Measurements from ENCODE around the gene ADD3. TPM values are rescaled to one million over a fixed set of nuclear protein-coding genes. Genes with fewer than 3 reads are reported as not detected.

ADD3 gene
- total RNA-seq, 2 donors from 2014 or later, result 158 to 377 TPM

DNA sequence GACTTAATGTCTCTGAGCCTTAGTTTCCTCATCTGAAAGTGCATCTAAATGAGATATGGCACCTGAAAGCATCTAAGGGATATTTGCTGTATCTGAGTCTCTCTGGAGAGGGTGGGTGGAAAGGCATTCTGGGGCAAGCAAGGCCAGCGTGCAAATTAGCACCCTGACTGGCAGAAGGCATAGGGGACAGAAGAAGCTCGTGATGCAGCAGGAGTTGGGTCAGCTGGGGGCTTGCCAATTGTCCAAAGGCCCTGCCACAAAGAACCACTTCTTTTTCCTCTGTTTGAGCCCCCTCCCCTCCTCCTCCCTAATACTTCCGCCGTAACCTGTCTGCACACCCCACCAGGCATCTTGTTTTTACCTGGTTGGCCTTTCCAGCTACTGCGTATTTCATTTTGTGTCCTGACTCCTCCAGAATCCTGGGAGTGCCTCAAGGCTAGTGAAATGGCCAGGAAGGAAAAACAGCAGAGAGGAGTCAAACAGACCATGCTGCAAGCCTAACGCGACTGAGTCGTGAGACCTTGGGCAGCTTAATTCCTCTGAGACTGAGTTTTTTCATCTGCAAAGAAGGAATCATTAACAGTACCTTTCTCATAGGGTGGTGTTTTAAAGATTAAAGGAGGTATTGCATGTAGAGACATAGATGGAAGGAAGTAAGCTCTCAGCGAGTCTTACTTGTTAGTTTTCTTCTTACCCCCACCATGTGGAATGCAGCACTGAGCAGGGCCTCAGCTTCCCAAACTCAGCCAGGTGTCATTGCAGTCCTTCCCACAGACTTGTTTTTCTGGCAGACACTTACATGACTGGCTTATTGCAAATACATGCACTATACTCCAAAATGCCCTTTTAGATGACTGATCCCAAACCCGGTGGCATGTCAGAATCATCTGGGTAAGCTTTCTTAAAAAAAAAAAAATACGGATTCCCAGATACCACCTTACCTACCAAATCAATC lies 150.5 kb downstream of the ADD3 start:
- Histone ChIP-seq H3K9me3 (no peaks in the 10 kb centered on the region), H3K27me3 (no peaks in the 10 kb centered on the region), H3K36me3 (no peaks in the 10 kb centered on the region), H3K4me1 (no peaks in the 10 kb centered on the region), H3K27ac (no peak overlapping the region), H3K4me3 (no peak overlapping the region)
- TF ChIP-seq, protein P1, sequence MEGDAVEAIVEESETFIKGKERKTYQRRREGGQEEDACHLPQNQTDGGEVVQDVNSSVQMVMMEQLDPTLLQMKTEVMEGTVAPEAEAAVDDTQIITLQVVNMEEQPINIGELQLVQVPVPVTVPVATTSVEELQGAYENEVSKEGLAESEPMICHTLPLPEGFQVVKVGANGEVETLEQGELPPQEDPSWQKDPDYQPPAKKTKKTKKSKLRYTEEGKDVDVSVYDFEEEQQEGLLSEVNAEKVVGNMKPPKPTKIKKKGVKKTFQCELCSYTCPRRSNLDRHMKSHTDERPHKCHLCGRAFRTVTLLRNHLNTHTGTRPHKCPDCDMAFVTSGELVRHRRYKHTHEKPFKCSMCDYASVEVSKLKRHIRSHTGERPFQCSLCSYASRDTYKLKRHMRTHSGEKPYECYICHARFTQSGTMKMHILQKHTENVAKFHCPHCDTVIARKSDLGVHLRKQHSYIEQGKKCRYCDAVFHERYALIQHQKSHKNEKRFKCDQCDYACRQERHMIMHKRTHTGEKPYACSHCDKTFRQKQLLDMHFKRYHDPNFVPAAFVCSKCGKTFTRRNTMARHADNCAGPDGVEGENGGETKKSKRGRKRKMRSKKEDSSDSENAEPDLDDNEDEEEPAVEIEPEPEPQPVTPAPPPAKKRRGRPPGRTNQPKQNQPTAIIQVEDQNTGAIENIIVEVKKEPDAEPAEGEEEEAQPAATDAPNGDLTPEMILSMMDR (IDR thresholded peaks at IDR 0.05), result no peak
- DNase-seq (ENCODE audit: low spot score), result peak; percentile 30

DNA sequence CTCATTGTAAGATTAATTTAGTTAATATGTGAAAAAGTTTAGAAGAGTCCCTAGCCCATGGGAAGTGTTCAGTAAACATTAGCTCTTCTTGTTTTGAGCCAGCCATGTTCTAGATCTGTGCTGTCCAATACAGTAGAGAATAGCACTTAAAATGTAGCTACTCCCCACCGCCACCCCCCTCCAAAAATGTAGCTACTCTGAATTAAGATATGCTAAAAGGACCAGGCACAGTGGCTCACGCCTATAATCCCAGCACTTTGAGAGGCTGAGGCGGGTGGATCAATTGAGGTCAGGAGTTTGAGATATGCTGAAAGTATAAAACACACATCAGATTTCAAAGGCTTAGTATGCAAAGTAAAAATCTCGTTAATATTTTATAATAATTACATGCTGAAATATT lies 152.3 kb downstream of the ADD3 start:
- H3K27me3 ChIP-seq, result no peaks in the 10 kb centered on the region
- TF ChIP-seq, protein P1 (IDR thresholded peaks at IDR 0.05), result no peak
- H3K36me3 ChIP-seq, result no peaks in the 10 kb centered on the region
- H3K4me1 ChIP-seq, result no peaks in the 10 kb centered on the region
- H3K27ac ChIP-seq, result no peak overlapping the region
- no peak overlapping the region for H3K4me3 ChIP-seq
- H3K9me3 ChIP-seq, result no peaks in the 10 kb centered on the region
- no peak for DNase-seq (ENCODE audit: low spot score)

DNA sequence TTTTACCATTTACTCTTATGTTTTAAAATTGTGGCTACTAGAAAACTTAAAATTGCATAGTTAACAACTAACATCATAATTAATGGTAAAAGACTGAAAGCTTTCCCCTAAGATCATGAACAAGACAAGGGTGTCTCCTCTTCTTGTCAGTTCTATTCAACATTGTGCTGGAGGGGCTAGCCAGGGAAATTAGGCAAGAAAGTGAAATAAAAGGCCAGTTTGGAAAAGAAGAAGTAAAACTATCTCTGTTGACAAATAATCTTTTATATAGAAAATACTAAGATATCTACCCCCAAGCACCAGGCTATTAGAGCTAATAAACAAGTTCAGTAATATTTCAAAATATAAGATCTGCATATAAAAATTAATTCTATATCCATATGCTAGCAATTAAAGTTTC lies 152.7 kb downstream of the ADD3 start:
- DNase-seq (ENCODE audit: low spot score), result no peak
- H3K36me3 ChIP-seq, result no peaks in the 10 kb centered on the region
- TF ChIP-seq, protein P1 (IDR thresholded peaks at IDR 0.05), result no peak
- H3K27ac ChIP-seq, result no peak overlapping the region
- no peaks in the 10 kb centered on the region for H3K9me3 ChIP-seq
- no peaks in the 10 kb centered on the region for H3K27me3 ChIP-seq
- no peak overlapping the region for H3K4me3 ChIP-seq
- no peaks in the 10 kb centered on the region for H3K4me1 ChIP-seq

DNA sequence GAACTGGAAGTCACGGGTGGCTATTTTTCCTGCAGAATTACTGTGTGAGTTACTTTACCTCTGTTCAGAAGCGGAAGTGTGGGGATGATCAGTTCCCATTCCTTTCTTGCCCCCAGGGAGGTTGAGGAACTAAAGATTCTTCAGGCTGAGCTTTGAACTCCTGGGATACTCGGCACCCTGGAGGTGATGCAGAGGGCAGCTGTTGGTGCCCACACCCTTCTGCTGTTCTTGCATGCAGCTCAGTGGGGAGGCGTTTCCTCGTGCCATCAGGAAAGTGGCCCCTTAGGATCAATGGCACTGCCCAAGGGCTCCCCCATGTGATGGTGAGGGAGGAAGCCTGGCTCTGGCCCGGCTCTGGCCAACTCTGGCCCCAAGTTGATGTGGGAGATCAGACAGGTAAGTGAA lies 155.0 kb downstream of the ADD3 start:
- Histone ChIP-seq H3K4me3 (no peak overlapping the region), H3K27ac (no peak overlapping the region), H3K36me3 (no peaks in the 10 kb centered on the region), H3K4me1 (no peaks in the 10 kb centered on the region), H3K9me3 (no peaks in the 10 kb centered on the region), H3K27me3 (peaks cover 0 to 7% of the 10 kb centered on the region in 2 donors)
- peak; percentile 55 for DNase-seq (ENCODE audit: low spot score)
- TF ChIP-seq, protein P1 (IDR thresholded peaks at IDR 0.05), result no peak

DNA sequence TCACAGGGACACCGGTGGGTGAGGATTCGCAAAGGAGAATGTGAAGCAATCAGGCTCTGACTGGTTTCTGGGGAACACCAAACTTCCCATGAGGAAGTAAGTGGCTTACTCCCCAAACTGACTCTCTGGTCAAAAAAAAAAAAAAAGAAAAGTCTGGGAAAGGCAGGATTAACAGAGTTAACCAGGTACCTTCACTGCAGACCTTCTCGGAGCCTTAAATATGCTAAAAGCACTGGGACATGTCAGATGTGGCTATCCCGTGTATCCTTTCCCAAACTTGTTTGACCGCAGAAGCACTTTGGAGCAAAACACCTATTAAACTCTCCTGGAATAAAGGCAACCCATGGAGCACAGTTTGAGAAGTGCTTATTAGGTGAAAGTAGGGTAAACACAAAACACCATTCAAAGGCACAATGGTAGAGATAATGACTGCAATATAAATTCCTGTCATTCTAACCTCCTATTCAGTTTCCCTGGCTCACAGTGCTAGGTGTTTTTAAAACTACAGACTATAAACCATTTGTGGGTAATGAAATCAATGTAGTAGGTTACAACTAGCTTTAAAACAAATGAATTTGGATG lies 155.5 kb downstream of the ADD3 start:
- H3K4me1 ChIP-seq, result peaks cover 0 to 5% of the 10 kb centered on the region in 2 donors
- H3K27me3 ChIP-seq, result peaks cover 0 to 7% of the 10 kb centered on the region in 2 donors
- H3K36me3 ChIP-seq, result no peaks in the 10 kb centered on the region
- no peaks in the 10 kb centered on the region for H3K9me3 ChIP-seq
- H3K27ac ChIP-seq, result no peak overlapping the region
- no peak for DNase-seq (ENCODE audit: low spot score)
- H3K4me3 ChIP-seq, result no peak overlapping the region
- TF ChIP-seq, protein P1 (IDR thresholded peaks at IDR 0.05), result no peak

Measured in right atrium auricular region (tissue), 2 donors.